Measurements from ENCODE around the gene STK32C.

The STK32C gene

DNA sequence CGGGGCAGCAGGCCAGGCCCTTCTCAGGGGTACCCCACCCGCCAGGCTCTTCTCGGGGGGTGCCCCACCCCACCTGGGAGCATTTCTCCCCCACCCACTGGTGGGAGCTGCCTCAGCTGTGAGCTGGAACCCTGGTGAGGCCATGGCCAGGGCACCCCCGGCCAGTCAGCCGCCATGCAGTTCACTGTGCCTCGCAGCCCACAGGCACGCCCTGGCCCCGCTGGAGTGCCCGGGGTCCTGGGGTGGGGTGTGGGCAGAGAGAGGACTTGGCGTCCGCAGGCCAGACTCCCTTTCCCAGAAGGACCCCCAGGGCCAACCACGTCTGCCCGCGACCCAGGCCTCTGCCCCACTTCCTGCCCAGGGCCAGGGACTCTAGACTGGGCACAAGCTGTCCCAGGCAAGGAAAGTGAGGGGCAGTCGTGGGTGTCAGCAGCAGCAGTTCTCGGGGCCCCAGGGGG, 107.9 kb downstream of the STK32C start:
- DNase-seq (ENCODE audit: low read depth in 2 of 2) = no peak

DNA sequence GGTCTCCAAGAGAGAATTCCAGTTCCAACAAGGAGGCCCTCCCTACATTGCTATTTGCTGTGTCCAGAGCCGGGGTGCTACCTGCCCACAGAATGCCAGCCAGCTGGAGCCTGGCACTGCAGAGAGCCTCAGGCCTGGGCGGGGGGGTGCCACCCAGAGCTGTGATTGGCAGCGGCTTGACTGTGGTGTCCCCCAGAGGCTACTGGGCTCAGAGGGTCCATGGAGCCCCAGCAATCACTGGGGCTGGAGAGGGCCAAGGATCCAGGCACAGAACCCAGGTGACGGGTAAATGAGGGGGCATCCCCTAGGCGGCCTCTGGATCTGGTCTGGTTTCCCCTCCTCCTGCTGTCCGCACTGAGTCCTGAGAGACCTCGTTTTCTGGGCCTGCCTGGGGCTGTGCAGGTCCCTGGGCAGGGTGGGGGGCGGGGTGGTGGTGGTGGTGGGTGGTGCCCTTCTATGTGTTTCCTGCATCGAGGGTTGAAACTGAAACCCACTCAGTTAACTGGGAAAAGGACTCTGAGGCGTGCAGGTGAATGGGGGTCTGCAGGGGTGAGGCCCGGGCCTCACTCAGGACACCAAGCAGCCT, 108.4 kb downstream of the STK32C start:
- DNase-seq (ENCODE audit: low read depth in 2 of 2) = no peak

DNA sequence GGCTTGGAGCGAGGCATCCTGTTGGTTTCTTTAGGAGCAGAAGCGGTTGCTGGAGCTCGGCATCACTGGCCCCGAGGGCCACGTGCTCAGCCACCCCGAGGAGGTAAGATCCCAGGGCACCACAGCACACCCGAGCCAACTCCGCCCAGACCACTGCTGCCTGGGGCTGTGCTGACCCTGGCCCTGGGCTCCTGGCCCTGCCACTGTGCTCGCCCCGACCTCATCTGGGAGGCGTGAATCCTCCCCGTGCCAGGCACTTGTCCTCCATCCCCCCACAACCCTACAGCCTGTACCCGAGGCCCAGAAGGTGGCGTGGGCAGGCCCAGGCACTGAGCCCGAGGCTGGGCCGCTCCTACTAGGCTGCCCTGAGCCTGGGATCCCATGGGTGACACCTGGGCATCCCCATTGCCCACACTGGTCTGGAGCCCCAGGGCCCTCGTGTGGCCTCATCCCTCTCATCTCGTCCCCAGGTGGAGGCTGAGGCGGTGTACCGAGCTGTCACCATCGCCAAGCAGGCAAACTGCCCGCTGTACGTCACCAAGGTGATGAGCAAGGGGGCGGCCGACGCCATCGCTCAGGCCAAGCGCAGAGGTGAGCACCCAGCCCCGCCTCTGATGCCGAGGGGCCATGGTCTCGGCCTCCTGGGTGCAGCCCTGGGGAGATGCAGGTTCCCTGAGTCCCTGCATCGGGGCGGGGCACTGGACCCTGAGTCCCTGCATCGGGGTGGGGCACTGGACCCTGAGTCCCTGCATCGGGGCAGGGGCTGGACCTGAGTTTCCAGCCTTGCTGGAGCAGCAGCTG, 109.2 kb downstream of the STK32C start:
- no peak for DNase-seq (ENCODE audit: low read depth in 2 of 2)

DNA sequence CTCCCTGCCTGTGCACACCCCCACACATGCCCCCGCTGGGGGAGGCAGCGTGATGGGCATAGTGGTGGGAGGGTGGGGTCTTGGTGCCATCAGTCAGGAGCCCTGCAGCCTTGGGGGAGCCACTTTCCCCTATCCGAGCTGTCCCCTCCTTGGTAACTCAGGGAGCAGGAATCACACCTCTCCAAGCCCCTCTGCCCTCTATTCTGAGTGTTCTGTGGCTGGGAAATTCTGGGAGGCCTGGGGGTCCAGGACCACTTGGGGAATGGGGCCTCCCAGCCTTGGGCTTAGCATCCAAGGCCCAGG, 109.7 kb downstream of the STK32C start:
- DNase-seq (ENCODE audit: low read depth in 2 of 2) = no peak

DNA sequence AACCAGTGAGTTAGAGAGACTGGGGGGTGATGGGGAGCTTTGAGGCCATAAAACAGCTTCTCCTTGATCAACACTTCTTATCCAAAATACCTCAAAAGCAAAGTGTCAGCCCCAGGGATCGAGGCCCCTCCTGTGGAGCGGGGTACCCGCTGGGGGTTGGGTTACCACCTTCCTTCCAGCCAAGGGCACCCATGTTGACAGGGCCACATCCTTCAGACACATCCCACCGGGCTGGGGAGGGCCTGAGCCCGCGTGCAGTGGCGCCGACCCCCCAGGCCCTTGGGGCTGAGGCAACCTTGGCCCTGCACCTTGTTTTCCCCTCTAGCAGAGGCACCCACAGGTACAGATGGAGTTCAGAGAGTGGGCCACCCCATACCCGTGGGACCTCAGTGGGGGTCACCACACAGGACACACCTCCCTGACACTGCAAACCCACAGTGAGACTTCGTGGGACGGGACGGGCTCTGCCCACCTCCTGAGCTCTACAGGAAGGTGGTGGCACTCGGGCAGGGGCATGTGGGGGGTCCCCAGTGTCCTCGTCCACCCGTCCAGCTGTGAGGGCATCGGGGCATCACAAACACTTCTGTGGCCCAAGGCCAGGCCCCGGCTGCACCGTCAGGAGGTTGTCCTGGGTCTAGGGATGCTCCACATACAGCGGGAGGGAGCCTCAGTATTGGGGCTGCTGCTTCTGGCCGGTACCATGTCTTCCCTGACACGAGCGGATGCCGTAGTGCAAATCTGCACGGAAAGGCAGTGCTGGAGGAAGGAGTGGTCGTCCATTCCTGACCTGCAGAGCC, 110.3 kb downstream of the STK32C start:
- no peak for DNase-seq (ENCODE audit: low read depth in 2 of 2)

DNA sequence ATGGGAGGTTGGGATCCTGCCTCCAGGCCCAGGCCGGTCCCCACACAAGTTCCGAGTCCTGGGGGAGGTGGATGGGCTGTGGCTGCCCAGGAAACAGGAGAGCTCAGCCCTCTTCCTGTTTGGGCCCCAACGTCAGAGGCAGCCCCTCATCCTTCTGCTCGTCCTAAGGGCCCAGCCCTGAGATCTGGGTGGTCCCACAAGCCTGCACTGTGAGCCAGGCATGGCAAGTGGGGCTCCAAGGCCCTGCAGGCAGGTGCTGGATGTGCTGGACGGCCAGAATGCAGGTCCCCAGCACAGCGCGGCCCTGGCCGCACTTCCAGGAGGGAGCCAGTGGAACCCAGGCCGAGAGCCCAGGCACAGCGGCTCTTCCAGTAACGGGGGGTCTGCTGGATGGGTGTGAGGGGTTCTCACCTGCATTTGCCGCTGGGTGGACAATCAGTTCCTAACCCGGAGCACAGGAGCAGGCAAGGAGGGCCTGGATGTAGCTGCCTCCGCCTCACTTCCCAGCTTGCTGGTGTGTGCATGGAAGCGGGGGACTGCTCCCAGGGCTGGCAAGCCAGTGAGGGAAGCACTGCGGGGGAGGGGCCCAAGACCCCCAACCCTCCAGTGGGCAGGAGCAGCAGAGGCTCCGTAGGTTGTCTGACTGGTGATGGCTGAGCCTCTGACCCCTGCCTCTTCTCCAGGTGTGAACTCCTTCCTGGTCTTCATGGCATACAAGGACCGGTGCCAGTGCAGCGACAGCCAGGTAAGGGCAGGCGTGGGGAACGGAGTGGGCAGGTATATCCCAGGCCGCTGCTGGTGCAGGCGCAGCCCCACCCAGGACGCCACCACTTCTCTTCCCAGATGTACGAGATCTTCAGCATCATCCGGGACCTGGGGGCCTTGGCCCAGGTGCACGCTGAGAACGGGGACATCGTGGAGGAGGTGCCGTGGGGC, 111.3 kb downstream of the STK32C start:
- DNase-seq (ENCODE audit: low read depth in 2 of 2) = no peak

DNA sequence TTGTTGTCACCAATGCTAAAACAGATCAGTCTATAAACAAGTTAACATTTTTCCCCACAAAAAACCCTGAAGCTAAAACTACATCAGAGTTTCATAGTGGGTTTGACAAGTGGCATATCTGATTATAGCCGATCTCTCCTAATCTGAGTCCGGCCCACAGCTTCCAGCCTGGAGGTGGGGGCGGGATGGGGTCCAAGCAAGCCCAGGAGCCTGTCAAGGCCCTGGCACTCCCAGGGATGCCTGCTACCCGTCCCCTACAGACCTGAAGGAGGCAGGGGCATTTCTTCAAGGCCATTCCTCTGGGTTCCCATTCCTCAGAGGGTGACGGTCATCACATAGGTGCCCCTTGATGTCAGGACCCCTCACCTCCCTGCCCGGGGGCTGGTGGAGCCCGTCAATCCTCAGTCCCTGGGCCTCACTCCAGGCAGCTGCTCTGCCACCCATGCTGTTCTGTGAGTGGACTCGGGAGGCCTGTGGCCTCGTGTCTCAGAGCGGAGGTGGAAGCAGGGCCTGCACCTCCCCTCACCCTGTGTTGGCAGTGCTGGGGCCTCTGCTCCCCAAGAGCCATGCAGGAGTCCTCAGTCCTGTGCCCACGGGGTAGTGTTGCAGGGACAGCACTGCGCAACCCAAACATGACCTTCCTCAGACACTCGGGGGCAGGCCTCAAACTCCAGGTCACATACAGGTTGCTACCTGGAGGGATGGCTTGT, 112.2 kb downstream of the STK32C start:
- DNase-seq (ENCODE audit: low read depth in 2 of 2) = no peak

DNA sequence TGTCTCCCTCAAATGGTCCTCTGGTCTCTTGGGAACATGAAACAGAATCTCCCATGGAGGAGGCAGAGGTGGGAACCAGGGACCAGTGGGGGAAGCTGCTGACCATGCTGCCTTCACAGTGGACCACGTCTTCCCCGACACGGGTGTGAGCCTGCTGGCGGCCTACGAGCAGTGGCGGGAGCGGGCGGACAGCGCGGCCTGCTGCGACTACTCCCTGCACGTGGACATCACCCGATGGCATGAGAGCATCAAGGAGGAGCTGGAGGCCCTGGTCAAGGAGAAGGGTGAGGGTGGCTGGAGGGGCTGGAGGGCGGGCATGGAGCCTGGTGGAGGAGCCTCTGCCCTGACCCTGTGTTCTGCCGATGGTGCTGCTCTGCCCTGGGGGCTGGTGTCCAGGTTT, 113.0 kb downstream of the STK32C start:
- DNase-seq (ENCODE audit: low read depth in 2 of 2) = no peak

DNA sequence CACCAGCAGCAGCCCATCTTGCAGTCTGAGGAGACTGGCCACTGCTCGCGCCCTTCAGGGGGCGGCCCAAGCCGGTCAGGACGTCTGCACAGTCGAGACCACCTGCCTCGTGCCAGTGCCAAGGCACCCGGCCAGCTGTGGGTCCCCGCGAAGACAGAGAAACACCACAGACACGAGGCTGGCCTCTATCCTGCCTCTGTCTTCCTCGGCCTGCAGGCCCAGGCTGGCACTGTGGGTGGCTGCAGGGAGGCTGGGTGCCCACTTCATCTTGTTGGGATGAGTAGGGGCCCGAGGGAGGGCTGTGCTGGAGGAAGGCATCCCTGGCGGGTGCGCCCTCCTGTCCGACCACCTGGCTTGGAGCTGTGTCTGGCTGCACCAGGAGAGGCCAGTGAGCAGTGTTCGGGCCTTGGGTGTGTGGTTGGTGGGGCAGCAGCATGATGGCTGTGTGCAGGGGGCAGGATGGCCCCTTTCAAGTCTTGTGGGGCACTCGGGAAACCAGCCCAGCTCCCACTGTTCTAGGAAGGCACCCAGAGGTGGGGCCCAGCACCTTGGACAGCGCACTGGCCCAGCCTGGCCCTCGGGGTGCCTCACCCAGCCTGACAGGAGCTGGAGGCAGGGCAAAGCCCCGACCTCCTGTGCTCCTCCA, 113.7 kb downstream of the STK32C start:
- no peak for DNase-seq (ENCODE audit: low read depth in 2 of 2)

DNA sequence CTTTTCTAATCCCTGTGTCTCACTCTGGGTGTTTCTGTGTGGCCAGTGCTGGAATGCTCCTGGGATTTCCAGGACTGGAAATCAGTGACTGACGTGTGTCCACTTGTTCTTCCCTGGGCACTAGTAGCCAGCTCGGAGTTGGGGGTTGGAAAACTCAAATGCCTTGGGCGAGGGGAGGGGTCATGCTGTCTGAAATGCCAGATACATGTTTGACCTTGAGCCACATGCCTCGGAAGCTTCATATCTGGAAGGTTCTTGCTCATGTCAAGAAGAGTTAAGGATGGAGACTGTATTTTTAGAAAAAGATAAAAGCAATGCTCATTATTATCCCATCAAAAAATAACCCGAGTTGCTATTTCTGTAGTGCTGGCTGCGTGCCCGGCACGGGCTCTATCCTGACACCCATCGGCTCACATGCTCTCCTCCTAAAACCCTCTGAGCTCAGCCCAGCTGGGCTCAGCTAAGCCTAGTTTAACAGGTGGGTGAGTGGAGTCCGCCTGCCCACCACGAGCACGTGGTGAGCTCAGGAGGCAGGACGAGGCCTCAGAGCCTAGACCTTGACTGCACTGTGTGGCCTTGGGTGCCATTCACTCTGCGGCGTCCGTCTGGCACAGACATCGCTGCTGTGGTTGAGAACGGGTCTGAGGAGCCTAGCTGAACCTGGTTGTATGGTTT, 114.6 kb downstream of the STK32C start:
- DNase-seq (ENCODE audit: low read depth in 2 of 2) = no peak

DNA sequence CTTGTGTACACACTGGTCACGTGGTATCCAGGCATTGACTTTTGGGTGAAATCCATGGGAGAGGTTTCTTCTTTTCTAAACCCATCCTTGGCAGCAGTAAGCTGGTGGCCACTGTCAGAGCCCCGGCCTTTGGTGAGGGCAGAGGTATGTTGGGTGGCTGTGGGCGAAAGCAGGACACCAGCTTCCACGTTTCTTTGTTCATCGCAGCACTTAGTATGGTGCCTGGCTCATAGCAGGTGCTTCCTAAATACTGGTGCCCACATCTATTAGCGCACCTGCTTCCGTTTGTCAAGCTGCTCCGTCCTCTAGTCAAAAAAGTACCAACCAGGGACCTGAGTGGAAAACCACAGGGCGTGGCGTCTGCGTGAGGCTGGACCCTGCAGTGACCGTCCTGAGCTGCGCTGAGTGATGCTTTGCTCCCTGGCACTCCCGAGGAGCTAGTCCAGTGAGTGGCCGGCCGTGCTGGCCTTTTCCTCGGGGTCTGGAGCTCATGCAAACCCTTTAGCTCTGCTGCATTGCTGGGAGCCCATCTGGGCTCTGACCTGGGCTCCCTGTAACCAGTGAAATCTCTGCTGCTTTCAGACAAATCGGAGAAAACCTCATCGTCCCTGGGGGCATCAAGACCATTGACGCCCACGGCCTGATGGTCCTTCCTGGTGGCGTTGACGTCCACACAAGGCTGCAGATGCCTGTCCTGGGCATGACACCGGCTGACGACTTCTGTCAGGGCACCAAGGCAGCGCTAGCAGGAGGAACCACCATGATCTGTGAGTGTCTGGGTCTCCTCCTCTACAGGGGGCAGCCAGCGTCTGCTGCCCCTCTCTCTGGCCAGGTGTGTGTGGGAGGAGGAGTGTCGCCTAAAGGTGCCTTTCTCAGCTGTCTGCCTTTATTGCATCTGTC, 115.4 kb downstream of the STK32C start:
- no peak for DNase-seq (ENCODE audit: low read depth in 2 of 2)

DNA sequence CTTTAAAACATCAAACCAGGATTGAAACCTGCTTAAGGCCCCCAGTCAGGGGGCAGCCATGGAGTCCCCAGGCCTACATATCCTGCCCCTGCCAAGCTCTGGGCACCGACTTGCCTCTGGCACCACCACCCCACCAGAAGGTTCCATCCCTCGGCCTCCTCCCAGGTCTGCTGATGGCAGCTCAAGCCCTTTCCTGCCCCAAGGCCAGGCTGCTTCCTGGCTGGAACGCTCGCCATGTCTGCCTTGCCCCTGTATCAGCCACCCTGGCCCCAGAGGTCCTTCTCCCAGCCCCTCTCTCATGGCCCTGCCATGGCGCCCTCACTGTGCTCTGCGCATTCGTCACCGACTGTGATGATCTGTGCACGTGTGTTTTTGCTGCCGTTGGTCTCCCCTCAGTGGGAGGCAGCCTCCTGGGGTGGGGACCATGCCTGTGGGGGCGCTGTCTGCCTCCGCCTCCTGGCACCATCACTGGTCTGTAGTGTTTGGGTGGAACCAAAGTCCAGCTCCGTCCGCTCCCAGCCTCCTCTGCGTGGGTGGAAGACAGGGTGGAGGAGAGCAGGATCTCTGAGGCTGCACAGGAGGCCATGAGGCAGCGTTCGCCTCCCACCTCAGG, 117.8 kb downstream of the STK32C start:
- DNase-seq (ENCODE audit: low read depth in 2 of 2) = no peak

DNA sequence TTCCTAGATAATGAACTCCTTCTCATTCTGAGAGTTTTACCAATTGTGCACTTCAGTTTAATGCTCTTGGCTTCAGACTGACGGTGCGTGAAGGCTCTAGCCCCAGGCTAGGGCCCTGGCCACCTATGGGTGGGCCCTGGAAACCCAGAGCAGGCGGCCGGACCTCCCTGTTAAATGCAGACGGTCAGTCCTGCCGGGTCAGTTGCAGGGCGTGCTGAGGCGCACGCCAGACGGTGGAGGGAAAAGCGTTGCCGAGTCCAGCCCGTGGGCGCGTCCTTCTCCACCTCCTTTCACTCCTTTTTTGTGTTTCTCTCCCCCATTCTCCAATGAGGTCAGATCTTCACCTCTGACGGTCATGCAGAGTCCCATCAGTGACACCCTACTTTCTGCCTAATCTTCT, 118.7 kb downstream of the STK32C start:
- no peak for DNase-seq (ENCODE audit: low read depth in 2 of 2)

DNA sequence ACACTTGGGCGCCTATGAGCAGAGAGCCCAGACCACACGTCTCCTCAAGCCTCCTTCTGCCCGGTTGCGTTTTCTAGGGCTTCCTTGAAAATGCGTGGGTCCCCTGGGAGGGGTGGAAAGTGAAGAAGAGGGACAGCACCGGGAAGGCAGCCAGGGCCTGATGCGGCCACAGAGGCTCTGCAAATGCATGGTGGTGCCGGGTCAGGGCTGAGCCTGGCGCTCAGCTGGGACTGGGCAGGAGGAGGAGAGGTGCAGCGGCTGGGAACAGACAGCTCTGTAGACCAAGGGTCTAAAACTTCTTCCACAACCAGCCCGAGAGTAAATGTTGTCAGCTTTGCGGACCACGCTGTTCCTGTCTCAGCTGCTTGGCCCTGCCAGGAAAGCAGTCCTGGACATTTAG, 119.4 kb downstream of the STK32C start:
- DNase-seq (ENCODE audit: low read depth in 2 of 2) = no peak

DNA sequence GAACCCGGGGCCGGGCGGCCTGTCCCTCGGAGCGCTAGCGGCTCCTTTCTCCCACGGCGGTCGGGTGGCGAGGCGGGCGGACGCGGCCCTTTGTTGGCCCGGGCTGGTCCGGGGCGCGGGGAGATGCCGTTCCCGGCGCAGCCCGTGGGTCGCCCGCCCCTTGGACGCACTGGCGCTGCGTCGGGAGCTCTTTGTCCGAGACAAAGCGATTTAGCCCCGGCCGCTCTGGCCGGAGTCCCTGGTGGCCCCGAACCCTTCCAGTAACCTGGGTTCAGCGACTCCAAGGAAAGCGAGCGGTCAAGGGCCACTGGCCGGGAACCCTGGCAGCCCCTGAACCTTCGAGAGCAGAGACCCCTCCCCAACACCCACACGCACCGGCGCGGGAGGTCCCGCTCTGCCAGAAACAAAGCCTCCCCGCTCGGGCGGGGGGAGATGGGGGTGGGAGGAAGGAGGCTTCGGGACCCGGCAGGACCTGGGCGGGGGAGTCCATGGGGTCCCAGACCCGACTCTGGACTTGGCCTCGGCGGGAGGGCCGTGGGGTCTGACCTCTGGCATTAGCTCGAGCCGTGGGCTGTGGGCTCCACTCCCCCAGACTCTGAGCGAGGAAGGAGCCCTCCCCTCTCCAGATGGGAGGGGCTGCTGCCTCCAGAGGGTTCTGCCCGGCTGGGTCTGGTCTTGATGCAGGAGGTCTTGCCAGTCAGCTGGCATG, 120.2 kb downstream of the STK32C start:
- no peak for DNase-seq (ENCODE audit: low read depth in 2 of 2)

DNA sequence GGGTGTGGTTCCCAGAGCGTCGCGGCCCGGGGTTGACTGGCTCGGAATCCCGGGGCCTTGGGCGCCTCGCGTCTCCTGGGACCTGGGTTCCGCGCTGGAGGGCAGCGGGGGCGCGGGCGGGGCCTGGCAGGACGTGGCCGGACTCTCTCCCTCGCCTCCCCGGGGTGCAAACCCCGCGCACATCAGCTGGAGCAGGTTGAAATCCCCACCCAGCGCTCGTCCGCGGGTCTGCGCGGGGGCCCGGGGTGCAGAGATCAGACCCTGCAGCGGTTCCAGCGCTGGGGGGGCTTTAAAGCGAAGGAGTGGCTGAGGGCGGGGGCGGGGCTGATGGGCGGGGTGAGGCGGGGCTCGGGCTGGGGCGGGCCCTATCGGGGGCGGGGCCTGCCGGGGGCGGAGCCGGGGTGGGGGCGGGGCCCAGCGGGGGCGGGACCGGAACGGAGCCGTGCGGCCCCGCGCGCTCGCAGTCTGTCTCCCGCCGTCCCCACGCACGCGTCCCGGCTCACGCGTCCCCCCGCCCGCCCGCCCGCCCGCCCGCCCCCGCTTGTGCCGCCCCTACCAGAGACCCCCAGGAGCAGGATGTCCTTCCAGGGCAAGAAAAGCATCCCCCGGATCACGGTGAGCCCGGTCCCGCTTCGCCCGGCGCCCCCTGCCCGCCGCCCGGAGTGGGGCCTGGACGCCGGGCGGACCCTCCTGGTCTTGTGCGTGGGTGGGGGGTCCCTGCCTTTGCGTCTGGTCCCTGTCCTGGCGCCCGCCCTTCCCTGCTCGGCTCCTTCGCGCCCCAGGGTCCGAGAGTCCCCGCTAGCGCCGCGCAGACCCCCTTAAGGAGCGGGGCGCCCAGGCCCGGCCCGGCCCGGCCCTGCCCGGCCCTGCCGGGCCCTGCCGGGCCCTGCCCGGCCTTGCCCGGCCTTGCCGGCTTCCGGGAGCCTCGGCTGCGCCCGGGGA, 121.0 kb downstream of the STK32C start, which contains the start of gene DPYSL4:
Gene DPYSL4, plus strand, starts transcription at position 461 of the 942 bp plus-strand sequence. Its CDS starts 116 bp downstream, at position 577.
- no peak for DNase-seq (ENCODE audit: low read depth in 2 of 2)

Measured in stimulated activated CD8-positive, alpha-beta memory T cell treated with anti-CD3 and anti-CD28 coated beads, Interleukin-15, amount 100 ng/mL, for 48 hours (primary cell).